Subcutaneous abdominal adipose tissue (tissue), 5 donors: Measurements from ENCODE around the gene CADPS.

Experiments
- H3K27ac ChIP-seq: one replicate; pipeline ENCODE4 v1.7.0; 2013; ENCODE audit warnings: low read depth, mild to moderate bottlenecking, inconsistent platforms, low read length, moderate library complexity
- H3K27me3 ChIP-seq, 5 donors: one replicate each; pipeline ENCODE4 v1.7.0; 2013; ENCODE audit warnings: low read length in 5 of 5, inconsistent platforms in 1 of 5; ENCODE audit not compliant: control insufficient read depth in 5 of 5, insufficient read depth in 4 of 5
- H3K36me3 ChIP-seq, 5 donors: one replicate each; pipeline ENCODE4 v1.7.0; 2013; ENCODE audit warnings: low read length in 5 of 5; ENCODE audit not compliant: control insufficient read depth in 5 of 5, insufficient read depth in 5 of 5
- H3K4me1 ChIP-seq, 5 donors: one replicate each; pipeline ENCODE4 v1.7.0; 2013; ENCODE audit warnings: low read length in 5 of 5, mild to moderate bottlenecking in 3 of 5, moderate library complexity in 1 of 5; ENCODE audit not compliant: control insufficient read depth in 5 of 5, insufficient read depth in 5 of 5
- H3K4me3 ChIP-seq, 5 donors: one replicate each; pipeline ENCODE4 v1.7.0; 2013; ENCODE audit warnings: low read length in 5 of 5, low read depth in 1 of 5
- H3K9ac ChIP-seq, 5 donors: one replicate each; pipeline ENCODE4 v1.7.0; 2013; ENCODE audit warnings: low read length in 5 of 5, mild to moderate bottlenecking in 4 of 5, moderate library complexity in 3 of 5
- H3K9me3 ChIP-seq, 5 donors: one replicate each; pipeline ENCODE4 v1.7.0; 2013; ENCODE audit warnings: low read length in 5 of 5; ENCODE audit not compliant: control insufficient read depth in 5 of 5
- donor health status: healthy.
- donor health status: healthy.
- donor health status: healthy.
- donor health status: healthy.
- donor health status: healthy.

Gene CADPS

GRCh38 chr3:62379321-62379798 lies 495.9 kb downstream of the CADPS start:
- peaks cover 41 to 59% (median 59%) of the 10 kb centered on the region in 5 donors for H3K27me3 ChIP-seq
- H3K27ac ChIP-seq = no peak overlapping the region
- H3K4me1 ChIP-seq = peaks cover 0 to 5% (median under 1%) of the 10 kb centered on the region in 5 donors

DNA sequence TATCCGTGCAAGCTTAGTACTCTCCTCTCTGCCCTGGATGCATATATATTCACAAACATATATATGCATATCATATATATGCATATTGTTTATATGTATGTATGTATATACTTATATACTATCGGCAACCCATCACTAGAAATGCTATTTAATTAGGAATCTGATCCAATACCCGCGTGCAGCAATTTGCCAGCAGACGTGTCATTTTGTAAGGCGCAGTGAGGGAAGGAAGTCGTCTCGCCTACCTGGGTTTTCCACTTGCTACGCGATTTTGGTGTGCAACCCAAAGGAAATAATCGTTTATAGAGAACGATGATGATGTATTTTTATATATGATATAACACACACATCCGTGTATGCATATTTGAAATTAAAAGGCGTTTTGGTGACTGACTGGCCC lies 496.3 kb downstream of the CADPS start:
- H3K36me3 ChIP-seq = no peaks in the 10 kb centered on the region

More at GRCh38 chr3:62379321-62379798, 495.9 kb downstream of the CADPS start:
- no peak overlapping the region for H3K9ac ChIP-seq
- H3K36me3 ChIP-seq = no peaks in the 10 kb centered on the region
- H3K9me3 ChIP-seq = no peaks in the 10 kb centered on the region
- H3K4me3 ChIP-seq = no peak overlapping the region

DNA sequence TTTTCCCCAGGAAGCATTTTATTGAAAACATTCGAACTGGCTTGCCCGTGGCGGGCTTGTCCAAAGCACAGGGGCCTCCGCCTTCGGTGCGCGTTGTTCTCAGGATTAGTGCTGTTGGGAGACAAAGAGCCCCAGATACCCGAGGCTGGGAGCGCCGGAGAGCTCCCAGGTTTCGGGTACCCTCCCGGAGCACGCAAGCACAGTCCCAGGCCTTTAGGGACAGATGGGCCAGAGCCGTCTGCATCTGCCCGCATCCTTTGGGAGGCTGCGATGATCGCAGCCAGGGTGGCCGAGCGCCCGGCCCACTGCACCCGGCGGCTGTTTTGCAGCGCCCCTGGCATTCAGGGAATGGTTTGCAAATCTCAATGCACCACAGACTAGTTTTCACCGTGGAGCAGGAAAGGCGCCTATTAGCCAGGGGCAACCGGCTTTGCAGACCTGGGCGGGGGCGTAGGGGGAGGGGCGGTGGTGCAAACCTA lies 496.9 kb downstream of the CADPS start:
- Histone ChIP-seq H3K4me3 (no peak overlapping the region), H3K36me3 (no peaks in the 10 kb centered on the region), H3K9me3 (no peaks in the 10 kb centered on the region), H3K27ac (no peak overlapping the region), H3K9ac (no peak overlapping the region), H3K4me1 (peaks cover 0 to 13% (median 9%) of the 10 kb centered on the region in 5 donors), H3K27me3 (peaks cover 50 to 69% (median 68%) of the 10 kb centered on the region in 5 donors)

More for the DNA sequence above, 496.3 kb downstream of the CADPS start:
- Histone ChIP-seq H3K4me1 (peaks cover 0 to 9% (median 5%) of the 10 kb centered on the region in 5 donors), H3K27me3 (peaks cover 45 to 64% (median 63%) of the 10 kb centered on the region in 5 donors), H3K27ac (no peak overlapping the region), H3K4me3 (no peak overlapping the region), H3K9ac (no peak overlapping the region), H3K9me3 (no peaks in the 10 kb centered on the region)

DNA sequence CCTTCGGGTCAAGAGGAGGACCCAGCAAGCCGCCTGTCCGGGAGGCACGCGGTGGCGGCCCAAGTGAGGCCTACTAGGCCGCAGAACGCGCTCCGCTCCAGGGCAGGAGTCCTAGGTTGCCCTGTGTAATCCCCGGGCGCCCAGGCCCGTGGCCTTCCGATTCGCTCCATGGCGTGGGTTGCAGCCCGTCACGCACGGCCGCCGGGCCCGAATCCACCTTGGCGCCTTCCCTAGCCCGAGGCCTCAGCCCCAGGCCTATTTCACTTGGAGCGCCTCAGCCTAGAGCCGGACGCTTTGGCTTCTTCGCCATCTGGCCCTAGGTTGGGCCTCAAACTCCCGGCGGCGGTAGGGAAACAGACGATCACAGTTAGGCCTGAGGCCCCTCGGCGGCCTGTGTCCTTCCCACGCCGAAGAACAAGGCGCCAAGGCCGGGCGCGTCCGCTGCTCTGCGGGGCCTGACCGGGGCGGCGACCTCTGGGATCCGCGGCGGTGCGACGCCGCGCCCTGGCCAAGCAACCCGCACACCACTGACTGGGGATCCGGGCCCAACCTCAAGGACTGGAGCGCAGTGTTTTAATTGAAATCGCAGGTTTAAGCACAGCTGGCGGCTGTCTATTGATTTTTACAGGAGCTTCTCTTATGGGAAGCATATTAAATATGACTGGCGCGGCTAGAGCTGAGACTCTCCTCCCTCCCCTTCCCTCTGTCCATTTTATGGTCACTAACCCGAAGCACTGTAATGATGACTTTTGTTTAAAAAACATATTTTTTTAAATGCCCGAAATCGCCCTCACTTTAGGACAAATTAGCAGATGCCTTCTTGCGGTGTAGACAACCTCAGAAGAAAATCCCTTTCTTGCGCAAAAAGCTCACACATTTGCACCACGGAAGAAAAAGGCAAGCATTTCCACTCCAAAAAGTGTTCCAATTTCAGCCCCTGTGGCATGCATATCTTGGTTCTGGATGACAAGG lies 498.0 kb downstream of the CADPS start:
- no peak overlapping the region for H3K4me3 ChIP-seq
- peaks cover 0 to 21% (median 13%) of the 10 kb centered on the region in 5 donors for H3K4me1 ChIP-seq
- no peak overlapping the region for H3K27ac ChIP-seq
- no peaks in the 10 kb centered on the region for H3K9me3 ChIP-seq
- peaks cover 56 to 77% (median 72%) of the 10 kb centered on the region in 5 donors for H3K27me3 ChIP-seq
- H3K36me3 ChIP-seq = no peaks in the 10 kb centered on the region
- H3K9ac ChIP-seq = no peak overlapping the region

- H3K27ac ChIP-seq = no peak overlapping the region
- H3K4me1 ChIP-seq = peaks cover 0 to 25% (median 13%) of the 10 kb centered on the region in 5 donors
- peaks cover 63 to 85% (median 76%) of the 10 kb centered on the region in 5 donors for H3K27me3 ChIP-seq
These were observed 498.8 kb downstream of the CADPS start for GRCh38 chr3:62376454-62376720.

DNA sequence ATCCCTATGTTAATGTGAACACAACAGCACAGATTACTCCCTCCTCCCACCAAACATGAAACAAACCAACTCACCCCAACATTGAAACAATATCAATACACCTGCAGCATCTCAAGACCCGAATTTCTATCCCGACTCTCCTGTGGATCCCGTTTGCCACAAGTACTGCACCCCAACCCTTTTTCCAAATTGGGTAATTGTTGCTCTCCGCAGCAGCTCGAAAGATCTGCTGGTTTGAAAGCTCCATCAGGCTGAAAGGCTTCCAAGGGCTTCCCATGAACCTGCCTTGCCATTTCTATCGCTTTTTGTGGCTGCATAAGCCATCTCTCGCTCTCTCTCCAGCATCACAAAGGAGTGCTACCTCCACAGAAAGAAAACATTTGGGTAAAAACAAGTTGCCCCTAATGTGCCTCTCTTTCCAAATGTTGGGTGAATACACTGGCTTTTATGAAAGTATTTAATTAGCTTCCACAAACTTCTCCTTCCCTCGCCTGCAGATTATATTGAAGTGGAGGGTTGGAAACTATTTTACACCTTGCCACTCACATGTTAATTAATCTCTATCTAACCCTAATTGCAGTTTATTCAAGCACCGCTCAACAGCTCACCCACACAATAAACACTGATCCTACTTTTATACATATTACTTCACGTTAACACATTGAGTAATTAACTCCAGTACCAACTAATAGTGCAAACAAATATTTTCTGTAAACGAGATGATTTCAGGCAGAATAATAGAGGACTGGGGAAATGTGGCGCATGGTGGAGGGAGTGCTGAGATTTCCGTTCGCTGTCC lies 499.4 kb downstream of the CADPS start:
- H3K27me3 ChIP-seq = peaks cover 65 to 86% (median 77%) of the 10 kb centered on the region in 5 donors

More at GRCh38 chr3:62376454-62376720, 498.8 kb downstream of the CADPS start:
- Histone ChIP-seq H3K9me3 (no peaks in the 10 kb centered on the region), H3K4me3 (no peak overlapping the region), H3K9ac (no peak overlapping the region), H3K36me3 (no peaks in the 10 kb centered on the region)

DNA sequence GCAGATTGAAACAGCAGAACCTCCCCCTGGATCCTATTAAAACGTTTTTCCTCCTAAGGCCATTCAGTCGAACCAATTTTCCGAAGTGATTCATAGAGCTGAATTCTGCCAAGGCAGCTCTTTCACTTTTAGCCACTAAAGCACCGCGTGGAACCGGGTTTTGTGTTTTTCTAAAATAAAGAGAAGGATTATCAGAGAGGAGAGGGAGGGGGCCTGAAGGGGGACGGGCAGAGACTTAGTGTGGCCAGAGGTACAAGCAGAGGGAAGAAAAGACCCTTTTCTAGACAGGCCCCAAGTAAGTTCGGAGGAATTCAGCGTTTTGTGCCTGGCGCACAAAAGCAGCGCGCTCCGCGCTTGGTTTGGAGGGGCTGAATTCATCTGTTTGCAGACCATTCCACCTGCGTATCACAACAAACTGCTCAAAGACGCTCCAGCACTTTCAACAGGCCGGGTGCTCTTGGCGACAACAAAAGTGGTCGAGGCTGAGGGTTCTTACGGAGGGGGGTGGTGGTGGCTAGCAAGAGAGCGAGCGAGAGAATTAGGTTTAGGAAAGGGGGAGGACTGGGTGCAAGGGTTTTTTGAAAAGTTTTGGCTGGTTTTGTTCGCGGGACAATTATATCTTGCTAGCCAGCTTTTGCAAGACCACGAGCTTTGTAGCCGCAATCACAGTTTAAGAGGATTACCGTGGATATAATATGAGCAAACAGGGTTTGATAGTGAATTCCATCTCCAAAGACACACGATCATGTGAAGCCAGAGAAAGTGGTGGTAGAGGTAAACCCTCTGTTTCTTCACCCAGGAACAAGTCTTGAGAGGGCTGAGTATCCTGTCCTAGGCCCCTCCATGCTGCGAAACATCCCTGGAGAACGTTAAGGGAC lies 500.6 kb downstream of the CADPS start:
- H3K9me3 ChIP-seq = no peaks in the 10 kb centered on the region
- H3K4me3 ChIP-seq = peak overlapping the region in 2 of 5 donors; percentile 13 to 51
- no peaks in the 10 kb centered on the region for H3K36me3 ChIP-seq
- peaks cover 68 to 93% (median 82%) of the 10 kb centered on the region in 5 donors for H3K27me3 ChIP-seq
- no peak overlapping the region for H3K27ac ChIP-seq
- H3K4me1 ChIP-seq = peaks cover 0 to 25% (median 13%) of the 10 kb centered on the region in 5 donors
- H3K9ac ChIP-seq = no peak overlapping the region

More for the DNA sequence above, 499.4 kb downstream of the CADPS start:
- H3K9me3 ChIP-seq = no peaks in the 10 kb centered on the region
- H3K4me3 ChIP-seq = no peak overlapping the region
- H3K27ac ChIP-seq = no peak overlapping the region
- peaks cover 0 to 25% (median 13%) of the 10 kb centered on the region in 5 donors for H3K4me1 ChIP-seq
- H3K36me3 ChIP-seq = no peaks in the 10 kb centered on the region
- H3K9ac ChIP-seq = no peak overlapping the region

DNA sequence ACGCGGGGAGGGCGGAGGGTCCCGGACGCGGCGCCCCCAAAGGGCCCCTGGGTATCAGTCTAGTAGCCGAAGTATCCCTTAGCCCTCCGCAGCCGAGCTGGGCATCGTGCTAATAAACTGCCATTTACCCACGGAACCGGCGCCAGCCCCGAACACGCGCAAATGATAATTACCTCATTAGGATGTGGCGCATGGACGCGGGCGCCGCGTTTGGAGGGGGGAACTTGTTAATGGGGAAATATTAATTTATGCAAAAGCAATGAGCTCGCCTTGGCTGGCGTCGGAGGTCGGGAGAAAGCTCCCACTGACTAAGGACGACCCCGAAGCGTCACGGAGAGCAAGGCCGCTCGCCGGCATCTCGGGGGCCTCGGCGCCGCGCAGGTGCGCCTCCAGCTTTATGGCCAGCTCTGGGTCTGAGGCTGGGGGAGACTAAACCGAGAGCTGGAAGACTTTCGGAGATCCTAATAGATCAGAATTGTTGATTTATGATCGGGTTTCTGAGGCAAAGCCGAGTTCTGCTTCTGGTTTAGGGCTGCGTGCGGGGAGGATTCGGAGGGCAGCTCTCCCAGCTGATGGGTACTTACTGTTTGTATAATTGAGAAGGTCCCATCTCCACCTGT lies 501.4 kb downstream of the CADPS start:
- Histone ChIP-seq H3K9me3 (no peaks in the 10 kb centered on the region), H3K4me3 (peak overlapping the region in 2 of 5 donors; percentile 13 to 51), H3K9ac (no peak overlapping the region), H3K4me1 (peaks cover 0 to 31% (median 20%) of the 10 kb centered on the region in 5 donors), H3K27me3 (peaks cover 65 to 93% (median 82%) of the 10 kb centered on the region in 5 donors), H3K36me3 (no peaks in the 10 kb centered on the region), H3K27ac (no peak overlapping the region)

DNA sequence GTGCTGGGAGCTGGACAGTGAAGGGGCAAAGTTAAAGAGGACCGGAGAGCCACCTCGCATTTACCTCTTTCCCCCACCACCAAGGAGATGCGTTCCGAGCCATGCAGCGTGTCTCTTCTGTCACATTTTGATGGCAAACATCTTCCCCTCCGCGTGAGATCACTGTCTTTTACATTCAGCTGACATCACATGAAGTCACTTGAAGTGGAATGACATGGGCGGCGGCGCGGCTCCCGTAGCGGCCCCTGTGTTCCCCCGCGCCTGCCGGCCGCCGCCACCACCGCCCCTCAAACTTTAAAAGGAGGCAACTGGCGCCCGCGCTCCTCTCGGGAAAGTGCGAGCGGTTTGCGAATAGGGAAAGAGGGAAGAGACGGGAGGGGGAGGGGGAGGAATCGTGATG lies 502.0 kb downstream of the CADPS start, which contains the start of gene FEZF2:
TSS of gene FEZF2 (minus strand) at position 336 of the 400 bp plus-strand sequence. CDS start 682 bp downstream, outside the sequence.
- H3K36me3 ChIP-seq = no peaks in the 10 kb centered on the region
- H3K9me3 ChIP-seq = no peaks in the 10 kb centered on the region
- peaks cover 62 to 91% (median 79%) of the 10 kb centered on the region in 5 donors for H3K27me3 ChIP-seq
- no peak within 1 kb of the TSS for H3K27ac ChIP-seq
- H3K4me3 ChIP-seq = peak within 1 kb of the TSS in 3 of 5 donors; percentile 13 to 51 (median 28)
- H3K4me1 ChIP-seq = peaks cover 0 to 37% (median 26%) of the 10 kb centered on the region in 5 donors
- H3K9ac ChIP-seq = no peak within 1 kb of the TSS
